ENCODE measurements around the gene P2RX5.
"Not testable (repeated sequence)": the region's sequence is repeated elsewhere in the genome, so short reads cannot be mapped to it uniquely, and the experiment has no call there.

P2RX5 gene, protein sequence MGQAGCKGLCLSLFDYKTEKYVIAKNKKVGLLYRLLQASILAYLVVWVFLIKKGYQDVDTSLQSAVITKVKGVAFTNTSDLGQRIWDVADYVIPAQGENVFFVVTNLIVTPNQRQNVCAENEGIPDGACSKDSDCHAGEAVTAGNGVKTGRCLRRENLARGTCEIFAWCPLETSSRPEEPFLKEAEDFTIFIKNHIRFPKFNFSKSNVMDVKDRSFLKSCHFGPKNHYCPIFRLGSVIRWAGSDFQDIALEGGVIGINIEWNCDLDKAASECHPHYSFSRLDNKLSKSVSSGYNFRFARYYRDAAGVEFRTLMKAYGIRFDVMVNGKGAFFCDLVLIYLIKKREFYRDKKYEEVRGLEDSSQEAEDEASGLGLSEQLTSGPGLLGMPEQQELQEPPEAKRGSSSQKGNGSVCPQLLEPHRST

DNA sequence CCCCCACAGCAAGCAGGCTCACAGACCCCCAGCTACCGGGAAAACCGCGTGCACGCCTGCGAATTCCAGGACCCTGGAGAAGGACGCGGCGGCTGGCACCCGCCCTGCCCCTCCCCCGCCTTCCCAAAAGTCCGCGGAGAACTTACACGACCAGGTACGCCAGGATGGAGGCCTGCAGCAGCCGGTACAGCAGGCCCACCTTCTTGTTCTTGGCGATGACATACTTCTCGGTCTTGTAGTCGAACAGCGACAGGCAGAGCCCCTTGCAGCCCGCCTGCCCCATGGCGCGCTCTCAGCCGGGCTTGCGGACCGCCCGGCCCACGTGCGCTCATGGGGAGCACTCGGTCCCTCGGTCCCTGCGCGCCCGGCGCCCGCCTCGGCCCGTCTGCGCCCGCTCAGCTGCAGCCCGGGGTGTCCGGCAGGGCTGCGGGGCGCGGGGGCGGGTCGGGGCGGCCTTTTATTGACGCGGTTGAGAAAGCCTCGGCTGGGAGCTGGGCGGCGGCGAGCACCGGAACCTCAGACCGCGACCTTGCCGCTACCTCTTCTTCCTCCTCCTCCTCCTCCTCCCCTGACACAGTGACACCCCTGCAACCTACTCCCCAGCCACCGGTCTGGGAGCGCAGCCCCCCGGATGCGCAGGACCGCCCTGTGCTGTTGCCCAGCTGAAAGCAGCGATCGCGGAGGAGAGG lies at the start of gene P2RX5:
TSS of gene P2RX5 (minus strand) at position 433 of the 689 bp plus-strand sequence. CDS start at position 283, 150 bp downstream.
- DNase-seq (ENCODE audit: low read depth in 2 of 2, low spot score in 1 of 2): no peak

DNA sequence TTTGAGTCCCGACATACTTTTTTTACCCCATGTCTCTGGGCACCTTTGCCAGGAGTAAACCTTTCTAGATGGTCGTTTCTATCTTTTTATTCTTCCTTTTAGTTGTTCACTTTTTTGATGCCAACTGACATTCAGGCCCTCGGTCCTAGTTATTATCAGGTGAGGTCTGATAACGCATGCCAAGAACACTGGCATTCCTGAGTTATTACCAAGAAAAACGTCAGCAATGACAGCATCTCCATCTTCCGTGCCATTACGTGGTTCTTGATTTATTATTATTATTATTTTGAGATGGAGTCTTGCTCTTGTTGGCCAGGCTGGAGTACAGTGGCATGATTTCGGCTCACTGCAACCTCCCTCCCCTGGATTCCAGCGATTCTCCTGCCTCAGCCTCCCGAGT lies 49.1 kb upstream of the P2RX5 start:
- DNase-seq (ENCODE audit: low read depth in 2 of 2, low spot score in 1 of 2): no peak

DNA sequence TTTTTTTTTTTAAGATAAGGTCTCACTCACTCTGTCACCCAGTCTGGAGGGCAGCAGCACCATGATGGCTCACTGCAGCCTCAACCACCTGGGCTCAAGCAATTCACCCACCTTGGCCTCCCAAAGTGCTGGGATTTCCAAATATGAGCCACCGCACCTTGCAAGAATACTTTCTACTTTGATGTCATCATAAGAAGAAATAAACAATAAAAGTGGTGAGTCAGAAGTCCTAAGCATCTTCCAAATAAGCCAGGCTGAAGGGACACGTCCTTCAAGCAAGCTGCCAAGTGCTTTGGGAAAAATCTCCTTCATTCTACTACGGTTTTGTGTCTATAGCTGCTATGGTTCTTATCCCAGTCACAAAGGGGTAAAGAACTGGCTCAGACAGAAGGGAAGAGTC lies 48.1 kb upstream of the P2RX5 start:
- DNase-seq (ENCODE audit: low read depth in 2 of 2, low spot score in 1 of 2): no peak

DNA sequence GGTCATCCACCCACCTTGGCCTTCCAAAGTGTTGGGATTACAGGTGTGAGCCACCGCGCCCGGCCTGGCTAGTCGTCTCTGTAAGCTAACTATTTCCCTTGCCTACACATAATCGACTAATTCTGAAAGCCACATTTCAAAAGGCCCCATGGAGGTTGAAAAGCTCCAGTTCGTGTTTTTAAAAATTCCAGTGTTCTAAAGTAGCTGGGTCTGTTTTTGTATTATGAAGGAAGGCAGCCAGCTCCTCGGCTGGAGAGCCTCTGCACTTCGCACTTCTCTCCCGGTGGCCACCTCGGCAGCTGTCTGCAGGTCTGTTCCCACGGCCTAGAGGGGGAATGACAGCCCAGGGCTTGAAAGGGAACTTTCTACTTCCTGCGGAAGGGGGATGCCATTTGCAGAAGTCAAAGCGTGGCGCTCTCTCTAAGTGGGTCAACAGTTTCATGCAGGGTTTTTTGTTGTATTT lies 44.7 kb upstream of the P2RX5 start:
- DNase-seq (ENCODE audit: low read depth in 2 of 2, low spot score in 1 of 2): no peak

DNA sequence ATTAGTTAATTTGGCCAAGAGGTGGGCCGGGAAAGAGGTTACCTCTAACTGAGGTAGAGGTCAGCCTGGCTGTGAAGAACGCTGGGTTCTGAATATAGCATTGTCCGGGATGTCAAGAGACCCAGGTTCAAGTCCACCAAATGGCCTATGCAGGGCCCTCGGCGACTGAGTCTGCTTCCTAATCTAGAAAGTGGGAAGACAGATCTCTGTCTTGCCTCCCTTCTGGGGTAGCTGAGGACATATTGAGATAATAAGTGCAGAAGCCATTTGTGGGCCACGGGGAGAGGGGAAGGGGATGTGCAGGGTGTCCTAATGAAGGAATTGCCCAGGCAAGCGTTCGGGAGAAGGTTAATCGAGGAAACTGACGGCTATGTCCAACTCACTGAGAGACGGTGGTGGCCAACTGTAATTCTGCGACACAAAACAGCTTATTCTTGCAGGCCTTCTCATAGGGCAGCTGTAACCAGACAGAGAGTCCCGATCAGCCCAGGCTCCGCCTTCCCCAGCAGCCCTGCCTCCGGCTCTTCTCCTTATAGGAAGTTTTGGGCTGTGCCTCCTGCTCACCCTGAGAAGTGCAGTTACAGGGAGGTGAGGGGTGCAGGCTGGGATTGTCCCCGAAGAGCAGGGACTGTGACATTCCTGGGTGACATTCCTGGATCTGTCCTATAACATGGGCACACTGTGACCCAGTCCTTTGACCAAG lies 43.6 kb upstream of the P2RX5 start:
- DNase-seq (ENCODE audit: low read depth in 2 of 2, low spot score in 1 of 2): no peak

DNA sequence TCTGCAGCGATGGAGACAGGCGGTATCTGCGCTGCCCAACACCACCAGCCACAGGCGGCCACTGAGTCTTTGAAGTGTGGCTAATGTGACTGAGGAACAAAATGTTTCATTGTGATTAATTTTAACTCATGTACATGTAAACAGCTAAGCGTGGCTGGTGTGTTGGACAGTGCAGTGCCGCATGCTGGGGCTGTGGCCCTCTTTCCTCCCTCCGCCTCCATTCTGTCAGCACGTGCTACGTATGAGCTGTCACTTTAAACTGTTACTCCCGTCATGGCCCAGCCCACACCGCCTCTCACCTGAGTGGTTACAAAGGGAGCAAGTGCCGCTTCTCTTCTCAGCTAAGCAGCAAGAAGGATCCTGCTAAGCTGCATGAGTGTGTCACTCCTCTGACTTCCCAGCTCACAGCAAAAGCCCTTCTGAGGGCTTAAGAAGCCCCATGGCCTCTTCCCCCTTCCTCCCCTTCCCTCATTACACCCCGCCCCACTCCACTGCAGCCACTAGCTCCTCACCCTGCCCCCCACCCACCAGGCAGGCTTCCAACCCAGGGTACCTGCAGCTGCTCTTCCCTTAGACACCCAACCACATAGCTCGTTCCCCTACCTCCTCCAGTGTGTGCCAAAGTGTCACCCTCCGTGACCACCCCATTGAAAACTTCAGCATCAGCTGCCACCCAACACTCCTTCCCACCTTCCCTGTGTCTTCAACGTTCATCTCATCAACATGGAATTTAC lies 42.8 kb upstream of the P2RX5 start:
- peak; percentile 26 to 31 for DNase-seq (ENCODE audit: low read depth in 2 of 2, low spot score in 1 of 2)

DNA sequence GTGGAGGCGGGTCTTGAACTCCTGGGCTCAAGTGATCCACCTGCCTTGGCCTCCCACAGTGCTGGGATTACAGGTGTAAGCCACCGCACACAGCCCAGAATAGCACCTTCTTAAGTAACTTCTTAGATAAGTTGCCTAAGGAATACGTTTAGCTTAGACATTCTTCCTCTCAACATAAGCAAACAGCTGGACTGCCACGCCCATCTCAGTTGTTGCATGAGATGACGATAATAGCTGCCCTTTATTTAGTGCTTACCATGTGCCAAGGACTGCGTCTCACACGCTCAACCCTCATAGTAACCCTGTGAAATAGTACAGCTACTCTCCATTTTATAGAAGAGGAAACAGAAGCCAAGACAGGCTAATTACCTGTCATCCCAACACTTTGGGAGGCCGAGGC lies 39.6 kb upstream of the P2RX5 start:
- no peak for DNase-seq (ENCODE audit: low read depth in 2 of 2, low spot score in 1 of 2)

DNA sequence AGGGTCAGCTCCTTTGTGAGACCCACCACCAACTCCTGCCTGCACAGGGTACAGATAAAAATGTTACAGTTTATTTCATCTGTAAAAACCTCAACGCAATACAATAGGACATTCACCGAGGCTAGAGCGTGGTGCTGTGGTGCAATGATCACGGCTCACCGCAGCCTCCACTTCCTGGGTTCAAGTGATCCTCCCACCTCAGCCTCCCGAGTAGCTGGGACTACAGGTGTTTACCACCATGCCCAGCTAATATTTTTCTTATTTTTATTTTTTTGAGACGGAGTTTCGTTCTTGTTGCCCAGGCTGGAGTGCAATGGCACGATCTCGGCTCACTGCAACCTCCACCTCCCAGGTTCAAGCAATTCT lies 38.9 kb upstream of the P2RX5 start:
- not testable (repeated sequence) for DNase-seq (ENCODE audit: low read depth in 2 of 2, low spot score in 1 of 2)

DNA sequence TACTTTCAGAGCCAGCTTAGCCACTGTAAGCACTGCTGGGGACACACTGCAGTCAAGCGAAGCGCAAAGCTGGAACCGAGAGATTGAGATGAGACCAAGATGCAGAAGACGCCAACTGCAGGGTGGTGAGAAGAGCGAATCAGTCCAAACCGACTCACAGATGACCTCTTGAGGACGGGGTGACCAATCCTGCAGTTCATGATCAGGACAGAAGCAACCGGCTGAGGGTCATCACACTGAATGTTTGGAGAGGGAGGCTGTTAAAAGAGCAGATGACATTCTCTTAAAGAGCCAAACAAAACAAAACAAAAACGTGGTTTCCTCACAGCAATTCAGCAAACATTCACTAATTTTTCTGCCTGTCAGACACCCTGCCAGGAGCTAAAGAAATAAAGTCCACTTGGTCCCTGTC lies 36.3 kb upstream of the P2RX5 start:
- no peak for DNase-seq (ENCODE audit: low read depth in 2 of 2, low spot score in 1 of 2)

DNA sequence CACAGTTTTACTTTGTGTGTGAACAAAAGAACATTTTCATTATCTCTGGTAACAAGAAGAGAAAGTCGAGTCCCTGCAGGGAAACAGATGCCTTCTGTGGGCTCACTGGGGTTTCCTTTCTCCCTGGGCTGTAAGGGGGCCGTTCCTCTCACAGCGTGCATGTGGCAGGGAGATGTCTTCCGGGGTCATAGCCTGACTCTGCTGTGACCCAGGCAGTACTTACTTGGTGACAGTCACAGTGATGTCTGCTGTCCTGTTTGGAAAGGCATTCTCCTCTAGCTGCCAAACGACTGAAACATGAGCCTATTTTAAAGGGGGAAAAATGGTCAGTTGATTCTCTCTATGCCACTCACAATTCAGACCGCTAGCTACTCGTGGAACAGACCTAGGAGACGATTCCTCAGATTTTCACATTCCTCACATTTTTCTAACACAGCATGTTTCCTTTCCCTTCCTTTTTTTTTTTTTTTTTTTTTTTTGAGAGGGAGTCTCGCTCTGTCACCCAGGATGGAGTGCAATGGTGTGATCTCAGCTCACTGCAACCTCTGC lies 35.0 kb upstream of the P2RX5 start:
- DNase-seq (ENCODE audit: low read depth in 2 of 2, low spot score in 1 of 2): no peak

DNA sequence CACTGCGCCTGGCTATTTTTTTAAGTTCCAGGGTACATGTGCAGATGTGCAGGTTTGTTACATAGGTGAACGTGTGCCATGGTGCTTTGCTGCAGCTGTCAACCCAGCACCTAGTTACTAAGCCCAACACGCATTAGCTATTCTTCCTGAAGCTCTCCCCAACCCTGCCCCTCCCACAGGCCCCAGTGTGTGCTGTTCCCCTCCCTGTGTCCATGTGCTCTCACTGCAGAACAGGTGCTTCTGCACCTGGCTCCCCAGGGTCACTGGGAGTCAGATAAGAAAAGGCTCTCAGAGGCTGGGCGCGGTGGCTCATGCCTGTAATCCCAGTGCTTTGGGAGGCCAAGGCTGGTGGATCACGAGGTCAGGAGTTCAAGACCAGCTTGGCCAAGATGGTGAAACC lies 33.9 kb upstream of the P2RX5 start:
- DNase-seq (ENCODE audit: low read depth in 2 of 2, low spot score in 1 of 2): no peak

DNA sequence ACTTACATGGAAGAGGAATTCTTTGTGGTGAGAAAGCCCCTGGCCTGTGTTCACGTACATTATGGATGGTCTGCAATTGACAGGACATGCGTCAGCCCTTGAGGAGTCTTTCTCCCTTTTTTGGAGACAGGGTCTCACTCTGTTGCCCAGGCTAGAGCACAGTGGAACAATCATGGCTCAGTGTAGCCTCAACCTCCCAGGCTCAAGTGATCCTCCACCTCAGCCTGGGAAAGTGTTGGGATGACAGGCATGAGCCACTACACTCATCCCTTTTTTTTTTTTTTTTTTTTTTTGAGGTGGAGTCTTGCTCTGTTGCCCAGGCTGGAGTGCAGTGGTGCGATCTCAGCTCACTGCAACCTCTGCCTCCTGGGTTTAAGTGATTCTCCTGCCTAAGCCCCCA lies 32.1 kb upstream of the P2RX5 start:
- not testable (repeated sequence) for DNase-seq (ENCODE audit: low read depth in 2 of 2, low spot score in 1 of 2)

DNA sequence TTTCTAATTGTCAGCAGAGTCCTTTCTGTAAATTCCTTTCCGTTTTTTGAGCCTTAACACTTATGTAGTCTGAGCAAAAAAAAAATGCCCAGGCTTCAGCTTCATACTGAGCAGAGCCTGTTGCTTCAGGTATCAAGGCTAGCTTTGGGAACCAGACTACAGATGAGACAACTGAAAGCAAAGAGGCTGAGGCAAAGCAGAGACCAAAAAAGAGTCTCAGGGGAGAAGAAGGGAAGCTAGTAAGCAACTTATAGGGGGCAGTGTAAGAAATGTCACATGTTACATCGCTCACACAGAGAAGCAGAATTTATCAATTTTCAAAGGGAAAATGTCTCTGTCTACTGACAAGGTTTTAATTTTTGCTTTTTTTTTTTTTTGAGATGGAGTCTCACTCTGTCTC lies 31.1 kb upstream of the P2RX5 start:
- DNase-seq (ENCODE audit: low read depth in 2 of 2, low spot score in 1 of 2): no peak

DNA sequence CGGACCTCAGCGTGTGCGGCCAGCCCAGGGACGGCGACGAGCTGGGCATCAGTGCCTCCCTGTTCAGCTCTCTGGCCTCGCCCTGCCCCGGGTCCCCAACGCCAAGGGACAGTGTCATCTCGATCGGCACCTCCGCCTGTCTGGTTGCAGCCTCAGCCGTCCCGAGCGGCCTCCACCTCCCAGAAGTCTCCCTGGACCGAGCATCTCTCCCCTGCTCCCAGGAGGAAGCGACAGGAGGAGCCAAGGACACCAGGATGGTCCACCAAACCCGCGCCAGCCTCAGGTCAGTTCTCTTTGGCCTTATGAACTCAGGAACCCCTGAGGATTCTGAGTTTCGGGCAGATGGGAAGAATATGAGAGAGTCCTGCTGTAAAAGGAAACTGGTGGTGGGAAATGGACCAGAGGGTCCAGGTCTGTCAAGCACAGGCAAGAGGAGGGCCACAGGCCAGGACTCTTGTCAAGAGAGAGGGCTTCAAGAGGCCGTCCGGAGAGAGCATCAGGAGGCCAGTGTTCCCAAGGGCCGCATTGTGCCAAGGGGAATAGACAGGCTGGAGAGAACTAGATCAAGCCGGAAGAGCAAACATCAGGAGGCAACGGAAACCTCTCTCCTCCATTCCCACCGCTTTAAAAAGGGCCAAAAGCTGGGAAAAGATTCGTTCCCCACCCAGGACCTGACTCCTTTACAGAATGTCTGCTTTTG lies 28.6 kb upstream of the P2RX5 start:
- DNase-seq (ENCODE audit: low read depth in 2 of 2, low spot score in 1 of 2): no peak

DNA sequence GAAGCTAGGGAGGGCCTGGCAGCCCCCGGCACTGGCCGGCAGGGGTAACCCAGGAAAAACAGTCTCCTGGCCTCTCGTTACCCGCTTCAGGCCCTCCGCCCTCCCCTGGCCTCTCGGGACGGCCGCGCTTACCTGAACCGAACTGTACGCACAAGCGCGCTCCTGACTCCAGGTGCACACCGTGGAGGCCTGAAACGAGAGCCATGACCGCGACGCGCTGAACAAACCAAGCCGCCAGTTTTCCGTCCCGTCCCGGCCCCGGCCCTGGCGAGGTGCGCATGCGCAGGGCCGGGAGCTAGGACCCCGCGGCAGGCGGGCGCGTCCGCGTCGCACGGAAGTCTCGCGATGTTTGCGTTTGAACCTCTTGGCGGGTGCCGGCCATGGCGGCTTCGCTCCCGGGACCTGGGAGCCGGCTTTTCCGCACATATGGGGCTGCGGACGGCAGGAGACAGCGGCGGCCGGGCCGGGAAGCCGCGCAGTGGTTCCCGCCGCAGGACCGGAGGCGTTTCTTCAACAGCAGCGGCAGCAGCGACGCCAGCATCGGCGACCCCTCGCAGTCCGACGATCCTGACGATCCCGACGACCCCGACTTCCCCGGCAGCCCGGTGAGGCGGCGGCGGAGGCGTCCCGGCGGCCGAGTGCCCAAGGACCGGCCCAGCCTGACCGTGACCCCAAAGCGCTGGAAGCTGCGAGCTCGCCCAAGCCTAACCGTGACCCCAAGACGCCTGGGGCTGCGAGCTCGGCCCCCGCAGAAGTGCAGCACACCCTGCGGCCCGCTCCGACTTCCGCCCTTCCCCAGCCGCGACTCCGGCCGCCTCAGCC lies 27.8 kb upstream of the P2RX5 start, which contains the start of gene HASPIN:
TSS of gene HASPIN (plus strand) at position 348 of the 822 bp plus-strand sequence. CDS start at position 381, 33 bp downstream.
- DNase-seq (ENCODE audit: low read depth in 2 of 2, low spot score in 1 of 2): peak; percentile 77 to 83

DNA sequence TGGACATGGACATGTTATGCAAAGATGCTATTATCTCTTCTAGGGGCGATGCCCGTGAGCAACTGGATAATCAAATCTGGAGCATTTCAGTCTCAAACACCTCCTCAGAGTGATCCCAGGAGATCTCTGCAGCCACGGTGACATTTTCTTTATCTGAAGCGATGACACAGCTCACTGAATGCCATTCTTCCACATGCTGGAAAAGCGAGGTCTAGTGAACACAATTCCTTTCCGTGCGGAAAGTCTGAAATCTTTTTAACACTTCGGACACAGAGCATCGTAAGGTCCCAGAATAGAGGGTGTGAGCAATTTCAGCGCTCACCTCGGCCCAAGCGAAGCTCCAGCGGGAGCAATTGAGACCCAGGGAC lies 27.2 kb upstream of the P2RX5 start:
- no peak for DNase-seq (ENCODE audit: low read depth in 2 of 2, low spot score in 1 of 2)

DNA sequence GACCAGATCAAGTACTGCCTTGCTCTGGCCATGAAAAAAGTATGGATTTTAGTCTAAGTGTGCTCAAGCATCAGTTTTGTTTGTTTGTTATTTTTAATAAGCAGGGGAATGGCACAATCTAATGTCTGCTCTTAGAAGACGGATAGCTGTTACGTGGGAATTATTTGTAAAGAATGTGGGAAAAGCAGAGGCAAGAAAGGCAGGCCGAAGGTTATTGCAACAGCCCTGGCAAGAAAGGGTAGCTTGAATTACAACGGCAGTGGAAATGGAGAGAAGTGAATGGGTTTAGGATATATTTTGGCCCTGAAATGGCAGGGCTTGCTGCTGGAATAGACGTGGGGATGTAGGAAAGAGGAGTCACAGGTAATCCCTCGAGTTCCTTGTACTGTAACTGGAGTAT lies 26.8 kb upstream of the P2RX5 start:
- DNase-seq (ENCODE audit: low read depth in 2 of 2, low spot score in 1 of 2): no peak

DNA sequence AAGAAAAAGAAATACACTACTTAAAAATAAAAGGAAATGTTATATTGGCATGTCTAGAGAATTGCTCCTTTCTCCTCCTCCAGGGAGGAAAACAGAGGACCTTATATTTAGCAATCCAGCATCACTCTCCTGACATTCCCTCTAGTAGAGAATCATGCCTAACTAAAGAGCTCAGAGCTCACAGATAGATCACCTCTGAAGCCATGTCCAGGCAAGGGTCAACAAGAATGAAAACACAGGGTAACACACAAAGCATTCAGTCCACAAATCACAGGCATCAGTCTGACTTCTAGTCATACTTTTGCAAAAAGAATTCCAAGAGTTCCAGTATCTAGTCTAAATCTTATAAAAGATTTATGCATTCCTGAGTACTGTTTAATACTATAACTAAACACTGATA lies 23.3 kb upstream of the P2RX5 start:
- DNase-seq (ENCODE audit: low read depth in 2 of 2, low spot score in 1 of 2): no peak

DNA sequence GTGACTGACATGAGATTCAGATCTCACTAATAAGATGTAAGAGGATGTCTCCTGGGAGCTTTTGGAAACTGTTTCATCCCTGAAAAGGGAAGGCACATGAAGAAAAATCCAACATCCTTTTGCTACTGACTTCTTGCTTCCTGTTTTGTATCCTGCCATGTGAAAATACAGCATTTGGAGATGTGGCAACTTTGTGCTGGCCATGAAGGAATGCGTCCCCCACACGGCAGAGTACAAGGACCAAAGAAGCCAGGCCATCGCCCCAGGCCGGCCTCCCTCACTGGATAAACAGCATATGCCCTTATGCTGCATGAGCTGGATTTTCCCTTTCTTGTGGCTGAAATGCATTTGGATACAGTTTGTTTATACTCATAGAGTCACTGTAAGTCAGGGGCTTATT lies 22.2 kb upstream of the P2RX5 start:
- DNase-seq (ENCODE audit: low read depth in 2 of 2, low spot score in 1 of 2): no peak
